HG02970 (cell line): ENCODE data around the gene CHMP4B.

Source experiments
- ATAC-seq: cut with Tn5 transposase; IDR thresholded peaks from one replicate; pipeline ENCODE4 v1.9.1; 2021; ENCODE audit warnings: mild to moderate bottlenecking, moderate library complexity, moderate number of reproducible peaks; ENCODE audit not compliant: unreplicated experiment, low FRiP score

CHMP4B gene

DNA sequence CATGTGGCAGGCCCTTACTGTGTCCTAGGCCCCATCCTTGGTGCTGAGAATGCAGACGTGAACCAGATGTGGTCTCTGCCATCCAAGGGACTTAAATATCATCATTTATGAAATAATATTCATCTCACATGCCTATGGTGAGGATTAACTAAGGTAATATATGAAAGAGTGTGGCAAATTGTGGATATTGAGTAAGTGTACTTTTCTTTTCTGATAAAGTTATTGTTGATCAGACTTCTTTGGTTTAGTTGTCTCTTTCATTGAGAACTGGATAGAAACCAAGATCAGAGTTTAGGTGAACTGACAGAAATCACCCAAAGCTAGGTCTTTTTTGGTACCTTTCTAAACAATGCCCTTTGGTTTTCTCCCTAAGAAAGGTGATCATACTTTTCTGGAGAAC, 5.0 kb downstream of the CHMP4B start:
- no peak for ATAC-seq

DNA sequence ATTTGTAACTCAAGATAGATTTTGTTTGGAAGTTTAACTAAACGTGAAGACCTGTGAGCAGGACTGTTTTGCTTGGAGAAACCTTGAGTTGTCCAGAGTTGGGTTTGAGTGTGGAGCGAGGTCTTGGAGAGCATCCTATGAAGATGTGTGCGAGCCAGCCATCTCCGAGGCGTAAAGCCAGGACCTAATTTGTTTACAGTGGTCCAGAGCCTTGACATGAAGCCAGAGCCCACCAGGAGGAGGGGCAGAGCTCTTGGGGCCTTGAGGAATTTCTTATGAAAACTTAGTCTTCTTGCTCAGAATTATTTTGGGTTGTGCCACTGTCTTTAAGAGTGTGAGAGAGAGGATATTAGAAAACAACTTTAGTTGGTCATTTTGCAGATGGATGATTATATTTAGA, 6.3 kb downstream of the CHMP4B start:
- ATAC-seq = no peak

DNA sequence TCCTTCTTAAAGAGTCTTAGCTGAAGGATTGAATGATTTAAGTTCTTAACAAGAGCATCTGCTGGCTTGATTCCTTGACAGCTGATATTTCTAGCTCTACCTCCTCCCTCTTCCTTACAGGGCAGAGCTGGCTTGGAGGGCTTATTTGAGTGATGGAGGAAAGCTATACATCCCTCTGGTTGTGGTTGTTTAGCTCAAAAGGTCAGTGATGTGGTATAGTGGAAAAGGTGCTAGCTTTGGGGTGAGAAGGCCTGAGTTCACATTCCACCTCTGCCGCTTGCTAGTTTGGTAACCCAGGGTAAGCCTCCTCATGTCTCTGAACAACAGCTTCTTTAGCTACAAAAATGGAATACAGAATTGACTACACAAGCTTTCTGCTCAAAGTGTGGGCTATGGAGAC, 8.3 kb downstream of the CHMP4B start:
- no peak for ATAC-seq

DNA sequence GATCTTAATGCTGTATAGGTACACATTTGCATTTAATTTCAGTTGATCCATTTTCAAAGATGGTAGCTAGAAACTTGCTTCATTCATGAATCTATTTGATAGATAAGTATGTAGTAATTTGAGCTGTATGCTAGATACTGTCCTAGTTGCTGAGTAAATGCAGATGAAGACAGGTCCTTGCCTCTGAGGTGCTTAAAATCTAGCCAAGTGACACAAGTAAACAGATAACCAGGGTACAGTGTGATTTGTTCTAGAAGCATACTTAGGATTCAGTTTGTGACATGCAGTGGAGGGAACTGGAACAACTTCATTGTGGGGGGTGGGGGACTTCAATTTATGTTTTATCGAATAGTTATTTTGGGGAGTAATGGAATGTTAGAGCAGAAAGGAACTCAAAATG, 9.2 kb downstream of the CHMP4B start:
- ATAC-seq = no peak

DNA sequence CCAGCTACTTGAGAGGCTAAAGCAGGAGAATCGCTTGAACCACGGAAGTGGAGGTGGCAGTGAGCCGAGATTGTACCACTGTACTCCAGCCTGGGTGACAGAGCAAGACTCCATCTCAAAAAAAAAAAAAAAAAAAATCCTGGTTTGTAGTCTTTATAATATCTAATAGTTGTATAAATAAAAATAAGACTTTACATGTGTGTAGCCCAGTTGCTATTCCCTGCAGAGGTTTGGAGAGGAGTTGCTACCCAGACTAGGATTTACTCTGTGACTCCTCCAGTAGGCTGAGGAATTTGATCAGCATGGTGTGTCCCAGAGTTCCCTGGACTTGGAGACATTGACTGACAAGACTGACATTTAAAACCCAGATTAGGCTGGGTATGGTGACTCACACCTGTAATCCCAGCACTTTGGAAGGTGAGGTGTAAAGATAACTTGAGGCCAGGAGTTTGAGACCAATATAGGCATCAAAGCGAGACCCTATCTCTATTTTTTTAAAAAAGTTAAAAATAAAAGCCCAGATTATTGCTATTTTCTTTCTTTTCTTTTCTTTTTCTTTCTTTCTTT, 10.2 kb downstream of the CHMP4B start:
- no peak for ATAC-seq

DNA sequence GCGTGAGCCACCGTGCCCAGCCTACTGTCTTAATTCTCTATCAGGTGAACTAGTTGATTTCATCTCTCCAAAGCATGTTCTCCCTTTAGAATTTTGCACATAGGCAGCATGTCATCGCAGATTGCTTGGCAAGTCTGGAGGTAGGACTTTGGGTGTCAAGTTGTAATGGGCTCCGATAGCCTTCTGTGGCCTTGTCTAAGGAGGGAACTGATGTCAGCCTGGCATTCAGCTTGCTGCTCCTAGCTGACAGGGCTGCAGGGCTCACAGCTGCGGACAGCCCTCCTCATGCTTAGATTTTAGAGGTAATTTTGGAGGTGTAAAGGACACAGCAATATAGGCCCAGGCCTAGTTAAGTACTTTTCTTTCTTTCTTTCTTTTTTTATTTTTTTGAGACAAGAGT, 11.3 kb downstream of the CHMP4B start:
- no peak for ATAC-seq

DNA sequence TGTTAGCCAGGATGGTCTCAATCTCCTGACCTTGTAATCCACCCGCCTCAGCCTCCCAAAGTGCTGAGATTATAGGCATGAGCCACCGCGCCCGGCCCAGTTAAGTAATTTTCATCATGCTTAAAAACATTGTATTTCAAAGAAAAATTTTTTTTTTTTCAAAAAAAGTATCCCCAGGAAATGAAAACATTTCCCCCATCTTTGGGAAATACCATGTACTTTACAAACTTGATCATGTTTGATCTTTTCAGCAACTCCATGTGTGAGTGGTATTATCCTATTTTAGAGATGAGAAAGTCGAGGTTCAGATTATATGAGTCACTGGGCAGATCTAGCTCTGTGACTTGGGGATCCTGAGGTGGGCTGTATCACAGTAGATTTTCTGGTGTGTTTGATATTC, 11.8 kb downstream of the CHMP4B start:
- no peak for ATAC-seq

DNA sequence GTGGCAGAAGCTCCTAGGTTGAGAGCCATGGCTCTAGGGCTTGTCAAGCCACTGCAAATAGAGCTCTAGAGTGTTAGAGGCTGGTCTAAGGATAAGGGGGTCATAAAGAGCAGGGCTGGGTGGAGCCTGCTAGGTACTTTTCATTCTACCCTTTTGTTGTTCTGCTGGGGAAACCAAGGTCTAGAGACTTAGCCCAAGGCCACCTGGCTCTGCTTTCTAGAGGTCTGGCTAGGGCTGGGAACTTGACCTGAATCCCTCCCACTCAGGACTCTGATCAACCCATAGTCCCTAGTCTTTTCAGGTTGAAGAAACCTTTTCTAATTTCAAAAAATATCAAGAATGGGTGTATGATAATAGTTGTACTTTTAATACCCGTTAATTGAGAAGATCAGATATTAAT, 13.7 kb downstream of the CHMP4B start:
- no peak for ATAC-seq

DNA sequence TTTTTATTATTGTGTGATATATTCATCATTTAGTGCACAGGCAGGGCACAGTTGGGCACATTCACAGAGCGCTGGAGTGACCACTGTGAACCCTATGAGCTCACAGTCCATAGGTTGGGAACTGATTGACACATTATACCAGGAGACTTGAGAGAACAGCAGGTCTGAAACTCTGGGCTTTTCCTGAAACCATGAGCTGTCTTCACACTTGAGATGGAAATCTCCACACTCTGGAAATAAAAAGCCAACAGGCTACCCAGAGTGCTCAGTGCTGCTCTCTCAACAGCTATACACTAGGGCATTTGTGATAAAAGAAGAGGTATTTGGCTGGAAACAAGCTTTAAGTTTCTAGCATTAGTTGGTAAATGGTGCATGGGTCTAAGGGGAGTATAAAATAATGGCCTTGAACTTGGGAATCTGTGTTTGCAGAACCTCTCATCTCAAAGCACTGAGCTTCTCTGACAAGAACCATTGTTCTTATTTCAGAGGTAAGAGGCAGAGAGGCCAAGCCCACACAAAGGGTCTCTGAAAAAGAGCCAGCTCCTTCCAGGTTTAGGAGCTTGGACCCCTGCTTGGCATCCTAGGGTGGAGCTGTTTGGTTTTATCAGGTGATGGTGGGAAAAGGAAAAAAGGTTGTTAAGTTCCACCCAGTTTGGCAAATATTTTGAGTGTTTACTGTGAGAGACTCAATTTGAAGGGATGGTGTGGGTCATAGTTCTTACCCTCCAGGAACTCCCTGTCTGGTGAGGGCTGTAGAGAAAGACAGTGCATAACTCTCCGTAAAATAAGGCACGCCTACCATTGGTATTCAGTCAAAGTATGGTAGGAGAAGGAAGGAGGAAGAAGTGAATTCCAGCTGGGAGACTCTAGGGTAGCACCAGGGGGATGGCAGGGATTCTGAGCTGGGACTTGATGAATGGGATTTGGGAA, 14.5 kb downstream of the CHMP4B start:
- no peak for ATAC-seq

DNA sequence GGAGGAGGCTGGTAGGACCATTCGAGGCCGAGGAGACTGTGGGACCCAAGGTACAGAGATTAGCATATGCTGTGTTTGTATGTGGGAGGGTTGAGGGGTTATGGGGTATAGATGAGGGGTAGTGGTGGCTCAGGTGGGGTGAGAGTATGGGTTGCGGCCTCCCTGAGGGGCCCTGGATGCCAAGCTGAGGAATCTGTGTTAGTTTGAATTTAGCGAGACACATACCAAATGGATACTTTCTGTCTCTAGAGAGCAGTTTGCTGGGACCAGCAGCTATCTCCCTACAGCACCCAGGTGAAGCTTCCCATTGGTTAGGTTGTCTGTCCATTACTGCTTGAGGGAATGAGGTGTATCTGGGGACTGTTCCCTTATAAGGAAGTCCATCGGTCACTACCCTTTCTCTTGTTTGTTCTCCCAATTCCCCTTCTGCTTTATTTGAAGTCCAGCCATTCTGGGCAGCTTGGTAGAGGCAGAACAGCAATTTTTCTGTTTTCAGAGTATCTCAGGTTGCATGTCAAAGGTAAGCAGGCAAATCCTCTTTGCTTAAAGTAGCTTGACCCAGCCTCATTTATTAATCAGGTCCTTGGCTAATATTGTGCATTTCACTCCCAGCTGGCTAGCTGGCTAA, 15.2 kb downstream of the CHMP4B start:
- ATAC-seq = no peak

DNA sequence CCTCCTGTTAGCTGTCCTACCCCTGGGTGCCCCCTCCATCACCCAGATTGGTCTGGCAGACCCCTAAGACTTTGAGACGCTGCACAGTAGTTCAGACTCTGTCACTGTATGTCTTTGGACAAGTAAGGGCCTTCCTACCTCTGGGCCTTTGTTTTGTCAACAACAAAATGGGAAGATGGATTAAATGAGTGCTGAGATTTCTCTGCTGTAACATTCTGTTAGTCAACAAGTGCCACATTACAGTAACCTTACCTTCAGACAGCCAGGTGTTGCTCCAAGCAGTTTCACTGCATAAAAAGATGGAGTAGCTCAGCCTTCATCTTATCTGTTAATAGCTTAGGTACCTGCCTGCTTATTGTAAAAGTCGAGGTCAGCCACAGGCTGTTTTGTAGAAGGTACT, 16.0 kb downstream of the CHMP4B start:
- ATAC-seq = no peak

DNA sequence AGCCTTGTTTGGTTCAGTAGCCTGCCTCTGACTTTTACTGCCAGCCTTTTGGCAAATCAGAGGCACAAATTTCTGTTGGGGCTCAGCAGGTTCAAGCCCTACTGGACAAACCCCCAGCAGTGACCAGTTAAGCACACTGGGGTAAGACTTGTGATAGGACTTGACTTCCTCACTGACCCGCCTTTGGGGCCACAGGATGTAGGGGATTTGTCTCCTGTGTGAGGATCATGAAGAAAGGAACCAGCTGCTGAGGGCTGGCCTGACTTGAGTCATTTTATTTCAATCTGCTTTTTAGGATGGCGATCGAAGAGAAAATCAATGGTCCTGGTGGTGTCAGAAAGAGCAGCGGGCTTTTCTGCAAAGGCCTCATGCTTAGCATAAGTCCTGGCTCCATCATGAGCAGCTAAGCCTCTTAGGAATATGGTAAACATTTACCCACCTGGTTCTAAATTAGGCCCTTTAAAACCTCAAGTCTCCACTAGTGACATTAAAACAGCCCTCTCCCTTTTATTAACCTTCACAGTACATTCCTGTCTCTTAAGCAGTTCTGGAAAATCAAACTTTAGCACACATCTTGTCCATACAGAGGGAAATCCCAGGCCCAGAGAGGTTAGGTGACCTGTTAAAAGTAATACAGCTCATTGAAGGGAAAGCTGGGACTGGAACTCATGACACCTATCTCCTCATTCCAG, 16.6 kb downstream of the CHMP4B start:
- no peak for ATAC-seq

DNA sequence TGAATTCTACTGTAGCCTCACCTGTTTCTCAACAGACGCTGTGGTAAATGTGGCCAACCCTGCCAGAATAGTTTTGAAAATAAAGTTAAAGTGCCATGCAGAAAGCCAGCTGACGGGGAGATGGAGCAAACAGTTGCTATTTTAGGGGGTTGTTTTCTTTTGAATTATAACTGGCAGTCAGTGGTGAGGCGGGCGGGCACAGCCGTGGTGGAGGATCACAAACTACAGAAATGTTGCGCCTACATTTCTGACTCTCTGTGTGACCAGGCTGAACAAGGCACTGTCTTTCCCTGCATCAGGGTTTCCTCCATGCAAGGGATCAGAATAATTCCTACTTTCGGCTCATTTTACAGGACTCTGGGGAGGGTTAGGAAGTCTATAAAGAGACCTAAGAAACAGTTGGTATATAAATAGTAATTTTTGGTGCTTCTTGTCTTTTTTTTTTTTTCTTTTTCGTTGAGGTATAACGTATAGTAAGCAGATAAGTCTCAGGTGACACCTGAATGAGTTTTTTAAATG, 17.2 kb downstream of the CHMP4B start:
- no peak for ATAC-seq

DNA sequence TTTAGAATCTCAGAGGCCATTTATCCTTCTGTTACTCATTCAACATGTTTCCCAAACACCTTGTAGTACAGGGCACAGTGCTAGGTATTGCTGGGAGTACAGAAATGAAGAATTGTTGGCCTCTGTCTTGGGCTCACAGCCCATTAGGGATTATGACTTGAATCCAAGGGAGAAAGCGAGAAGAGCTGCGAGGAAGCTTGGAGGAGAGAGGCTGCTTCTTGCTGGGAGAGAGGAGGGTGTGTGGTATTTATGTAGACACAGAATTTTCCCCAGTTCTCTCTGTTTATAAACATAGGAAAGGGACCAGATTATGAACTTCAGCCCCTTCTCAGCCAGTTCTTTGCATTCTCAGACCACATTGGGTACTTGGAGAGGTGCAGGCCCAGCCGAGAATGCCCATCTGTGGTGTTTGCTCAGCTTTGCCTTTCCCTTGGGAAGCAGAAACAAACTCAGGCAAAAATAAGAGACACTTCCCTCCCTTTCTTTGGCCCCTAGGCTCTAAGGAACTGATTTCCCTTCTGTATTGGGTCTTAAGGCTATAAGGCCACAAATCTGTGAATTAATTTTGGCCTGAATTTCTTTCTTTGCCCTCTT, 17.9 kb downstream of the CHMP4B start:
- ATAC-seq = no peak

DNA sequence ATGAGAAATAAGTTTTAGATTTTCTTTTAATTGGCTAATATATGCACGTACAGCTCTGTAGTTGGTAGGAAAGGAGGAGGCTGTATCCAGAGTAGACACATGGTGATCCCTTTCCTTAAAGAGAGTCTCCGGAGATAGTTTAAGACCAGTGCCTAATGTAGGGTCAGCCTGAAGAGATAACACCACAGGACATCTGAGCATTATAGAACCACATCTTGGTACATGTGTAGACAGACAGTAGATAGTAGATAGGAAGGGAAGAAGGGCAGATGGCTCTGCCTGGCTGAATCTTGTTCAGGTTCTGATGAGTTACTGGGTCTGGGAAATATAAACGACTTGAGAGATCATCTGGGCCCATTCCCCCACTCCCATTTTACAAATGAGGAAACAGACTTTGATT, 18.5 kb downstream of the CHMP4B start:
- no peak for ATAC-seq

DNA sequence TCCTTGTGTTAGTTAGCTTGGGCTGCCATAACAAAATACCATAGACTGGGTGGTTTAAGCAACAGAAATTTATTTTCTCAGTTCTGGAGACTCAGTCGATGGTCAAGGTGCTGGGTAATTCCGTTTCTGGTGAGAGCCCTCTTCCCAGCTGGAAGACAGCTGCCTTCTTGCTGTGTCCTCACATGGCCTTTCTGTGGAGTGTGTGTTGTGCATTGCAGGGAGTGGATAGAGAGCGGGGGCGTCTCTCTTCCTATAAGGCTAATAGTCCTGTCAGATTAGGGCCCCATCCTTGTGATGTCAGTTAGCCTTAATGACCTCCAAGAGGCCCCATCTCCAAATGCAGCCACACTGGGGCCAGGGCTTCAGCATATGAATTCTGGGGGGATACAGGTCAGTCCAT, 19.2 kb downstream of the CHMP4B start:
- no peak for ATAC-seq

DNA sequence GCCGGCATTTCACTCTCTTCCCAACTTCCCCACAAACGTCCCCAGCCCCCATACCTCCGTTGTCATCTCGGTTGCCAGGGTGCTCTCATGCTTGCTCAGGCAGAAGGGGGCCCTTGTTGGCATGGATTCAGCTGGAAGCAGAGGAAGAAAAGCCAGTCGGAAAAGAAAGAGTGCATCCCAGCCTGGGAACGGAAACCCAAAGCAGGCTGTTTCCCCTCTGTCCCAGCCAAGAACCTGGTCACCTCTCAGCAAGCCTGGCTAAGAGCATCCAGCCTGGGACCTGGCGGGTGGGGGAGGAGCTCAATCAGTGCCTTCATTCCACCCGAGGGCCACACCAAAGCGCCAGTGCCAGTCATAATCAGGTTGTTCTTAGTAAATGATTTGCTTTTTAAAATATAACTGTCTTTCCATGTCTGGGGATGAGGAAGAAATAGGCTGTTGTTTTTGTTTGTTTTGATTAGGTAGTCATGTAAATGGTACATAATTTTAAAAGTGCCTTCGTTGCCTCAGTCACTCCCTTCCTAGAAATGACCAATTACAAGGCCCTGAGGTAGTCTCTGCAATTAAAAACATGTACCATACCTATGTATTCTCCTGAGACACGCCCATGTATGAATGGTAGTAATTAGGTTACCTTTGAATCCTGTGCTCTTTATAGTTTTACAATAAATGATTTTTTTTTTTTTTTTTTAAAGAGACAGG, 21.1 kb downstream of the CHMP4B start:
- ATAC-seq = no peak

DNA sequence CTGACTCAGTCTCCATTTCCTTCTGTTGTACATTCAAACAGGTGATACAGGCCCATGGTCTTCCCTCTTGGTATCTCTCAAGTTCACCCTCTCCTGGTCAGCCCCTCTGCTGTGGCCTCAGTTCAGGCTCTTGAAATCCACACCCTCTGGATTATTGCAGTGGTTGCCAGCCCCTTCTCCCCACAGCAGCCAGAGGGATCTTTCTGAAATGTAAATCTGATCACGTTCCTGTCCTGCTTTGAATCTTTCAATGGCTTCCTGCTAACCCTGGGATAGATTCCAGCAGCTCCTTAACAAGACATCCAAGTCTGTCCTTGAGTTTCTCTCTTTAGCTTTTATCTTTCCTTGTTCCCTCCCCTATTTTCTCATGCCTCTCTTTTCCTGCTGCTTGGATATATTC, 22.2 kb downstream of the CHMP4B start:
- ATAC-seq = no peak

DNA sequence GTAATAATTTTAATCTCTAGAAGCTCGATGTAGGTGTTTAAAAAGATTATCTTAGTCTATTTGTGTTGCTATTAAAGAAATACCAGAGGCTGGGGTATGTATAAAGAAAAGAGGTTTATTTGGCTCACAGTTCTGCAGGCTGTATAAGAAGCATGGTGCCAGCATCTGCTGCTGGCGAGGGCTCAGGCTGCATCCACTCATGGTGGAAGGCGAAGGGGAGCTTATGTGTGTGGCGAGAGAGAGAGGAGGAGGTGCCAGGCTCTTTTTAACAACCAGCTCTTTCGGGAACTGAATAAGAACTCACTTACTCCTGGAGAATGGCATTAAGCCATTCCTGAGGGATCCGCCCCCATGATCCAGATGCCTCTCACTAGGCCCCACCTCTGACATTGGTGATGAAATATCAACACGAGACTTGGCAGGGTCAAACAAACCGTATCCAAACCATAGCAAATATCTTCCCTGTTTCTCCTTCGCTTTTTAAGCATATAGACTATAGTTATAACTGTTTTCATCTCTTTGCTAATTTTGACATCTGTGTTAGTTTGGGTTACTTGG, 24.5 kb downstream of the CHMP4B start:
- no peak for ATAC-seq

DNA sequence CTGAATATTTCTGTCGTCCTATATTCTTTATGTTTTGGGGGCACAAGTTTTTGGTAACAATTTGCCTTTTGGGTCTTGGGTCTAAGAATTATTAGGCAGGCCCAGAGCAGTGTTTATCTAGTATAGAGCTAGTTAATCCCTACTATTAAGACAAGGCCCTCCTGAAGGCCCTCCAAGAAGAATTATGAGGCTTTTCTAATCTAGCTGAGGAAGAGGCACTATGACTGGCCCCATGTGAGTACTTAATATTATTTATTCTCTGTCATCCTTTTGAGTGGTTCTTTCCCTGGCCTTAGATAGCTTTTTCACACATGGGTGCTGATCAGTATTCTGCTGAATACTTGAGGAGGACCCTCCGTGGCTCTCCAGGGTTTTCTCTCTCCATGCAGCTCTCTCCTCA, 25.1 kb downstream of the CHMP4B start:
- no peak for ATAC-seq
